HepG2 (cell line): Measurements from ENCODE around the gene HBA2. TPM values are rescaled to one million over a fixed set of nuclear protein-coding genes. Genes with fewer than 3 reads are reported as not detected.

Source experiments
- BRCA1 ChIP-seq: sonication (generic); formaldehyde crosslinking; IDR thresholded peaks from 2 replicates; pipeline ENCODE4 v1.4.0; 2020; ENCODE audit warnings: missing genetic modification reagents
- CAMTA2 ChIP-seq: sonication (generic); formaldehyde crosslinking; IDR thresholded peaks from 2 replicates; pipeline ENCODE4 v1.4.0; 2020; ENCODE audit warnings: mild to moderate bottlenecking, missing genetic modification reagents, borderline replicate concordance
- FOXA1 ChIP-seq, 2 experiments: fragments of 450-650 bp in 1 of 2; sonication (generic) in 1 of 2; formaldehyde crosslinking in 1 of 2; IDR thresholded peaks; 2 replicates each; pipeline versions ENCODE4 v1.4.0 to v1.6.1; 2016 to 2020; ENCODE audit warnings: missing genetic modification reagents in 1 of 2
- HMG20A ChIP-seq: IDR thresholded peaks from 2 replicates; pipeline ENCODE4 v1.6.1; 2016; ENCODE audit warnings: borderline replicate concordance
- MED13 ChIP-seq: sonication (generic); formaldehyde crosslinking; IDR thresholded peaks from 2 replicates; pipeline ENCODE4 v1.5.0; 2020; ENCODE audit warnings: missing genetic modification reagents
- MTF1 ChIP-seq: sonication (generic); formaldehyde crosslinking; IDR thresholded peaks from 2 replicates; pipeline ENCODE4 v1.5.0; 2020; ENCODE audit warnings: missing genetic modification reagents
- PCBP1 ChIP-seq: fragments of 200-400 bp; formaldehyde crosslinking; IDR thresholded peaks from 2 replicates; pipeline ENCODE4 v1.6.1; 2017; ENCODE audit warnings: mild to moderate bottlenecking, low read depth, low read length, borderline replicate concordance
- SALL2 ChIP-seq: sonication (generic); formaldehyde crosslinking; IDR thresholded peaks from 2 replicates; pipeline ENCODE4 v1.8.1; 2023; ENCODE audit warnings: mild to moderate bottlenecking, missing genetic modification reagents, inconsistent platforms
- SUZ12 ChIP-seq: fragments of 150-350 bp; IDR thresholded peaks from 2 replicates; pipeline ENCODE4 v1.6.1; 2014; ENCODE audit warnings: low read depth, low read length
- TMF1 ChIP-seq: sonication (generic); formaldehyde crosslinking; IDR thresholded peaks from 2 replicates; pipeline ENCODE4 v1.8.1; 2022; ENCODE audit warnings: low read depth, missing genetic modification reagents
- XRCC5 ChIP-seq: fragments of 200-400 bp; formaldehyde crosslinking; optimal IDR thresholded peaks from 2 replicates; pipeline ENCODE3; 2017; ENCODE audit warnings: mild to moderate bottlenecking, low read length
- ZFP36L2 ChIP-seq: sonication (generic); formaldehyde crosslinking; IDR thresholded peaks from 2 replicates; pipeline ENCODE4 v1.4.0; 2020; ENCODE audit warnings: missing genetic modification reagents
- ZNF121 ChIP-seq: sonication (generic); formaldehyde crosslinking; IDR thresholded peaks from 2 replicates; pipeline ENCODE4 v1.5.0; 2020; ENCODE audit warnings: mild to moderate bottlenecking, missing genetic modification reagents
- ZNF205 ChIP-seq: IDR thresholded peaks from 2 replicates; pipeline ENCODE4 v1.6.1; 2018; ENCODE audit warnings: missing biosample characterization, missing genetic modification reagents
- ZNF251 ChIP-seq: sonication (generic); formaldehyde crosslinking; IDR thresholded peaks from 2 replicates; pipeline ENCODE4 v1.9.0; 2021; ENCODE audit warnings: mild to moderate bottlenecking, missing genetic modification reagents
- ZNF34 ChIP-seq: sonication (generic); formaldehyde crosslinking; IDR thresholded peaks from 2 replicates; pipeline ENCODE4 v1.4.0; 2020; ENCODE audit warnings: mild to moderate bottlenecking, missing genetic modification reagents, borderline replicate concordance
- ZNF446 ChIP-seq: sonication (generic); formaldehyde crosslinking; IDR thresholded peaks from 2 replicates; pipeline ENCODE4 v1.5.0; 2020; ENCODE audit warnings: mild to moderate bottlenecking, missing genetic modification reagents
- ZNF660 ChIP-seq: sonication (generic); formaldehyde crosslinking; IDR thresholded peaks from 2 replicates; pipeline ENCODE4 v1.5.1; 2020; ENCODE audit warnings: mild to moderate bottlenecking, low read depth, missing genetic modification reagents, borderline replicate concordance
- ZNF737 ChIP-seq: sonication (generic); formaldehyde crosslinking; IDR thresholded peaks from 2 replicates; pipeline ENCODE4 v1.5.0; 2020; ENCODE audit warnings: missing genetic modification reagents, mild to moderate bottlenecking, borderline replicate concordance
- ZSCAN29 ChIP-seq: sonication (generic); formaldehyde crosslinking; conservative IDR thresholded peaks from 2 replicates; pipeline ENCODE4 v1.4.0; 2020; ENCODE audit warnings: mild to moderate bottlenecking, missing genetic modification reagents
- polyA plus RNA-seq, 8 experiments: library from polyadenylated mRNA; depleted of rRNA in 3 of 8; stranded (reverse) in 7 of 8; unstranded in 1 of 8; fragments of >200 nt; fragmentation: Illumina TruSeq in 4 of 8; extraction: Trizol in 4 of 8; gene quantifications; 2 replicates each; pipeline versions ENCODE4 v1.2.1 to v1.2.3, GENCODE V29; 2011 to 2016; ENCODE audit warnings: low read depth in 4 of 8, missing spikeins in 1 of 8, mixed read lengths in 1 of 8; ENCODE audit not compliant: insufficient read depth in 1 of 8
- total RNA-seq, 5 experiments: library from RNA; depleted of rRNA; stranded (reverse); fragments of >200 nt; fragmentation: Illumina TruSeq; extraction: Trizol; gene quantifications; 2 replicates each; pipeline ENCODE4 v1.2.3, GENCODE V29; 2016; ENCODE audit warnings: low read depth in 1 of 5
- TF ChIP-seq, protein P1 (sequence below): fragments of 450-650 bp; IDR thresholded peaks from 2 replicates; pipeline ENCODE4 v1.6.1; 2017
- TF ChIP-seq, protein P2 (sequence below): IDR thresholded peaks from 2 replicates; pipeline ENCODE4 v1.4.0; 2020; ENCODE audit warnings: mild to moderate bottlenecking, missing genetic modification reagents
- TF ChIP-seq, protein P3 (sequence below): sonication (generic); formaldehyde crosslinking; IDR thresholded peaks from 2 replicates; pipeline ENCODE4 v1.4.0; 2020; ENCODE audit warnings: low read depth, mild to moderate bottlenecking, missing genetic modification reagents
- TF ChIP-seq, protein P4 (sequence below): sonication (generic); formaldehyde crosslinking; IDR thresholded peaks from 2 replicates; pipeline ENCODE4 v1.5.0; 2020; ENCODE audit warnings: missing genetic modification reagents

The HBA2 gene
- total and polyA plus RNA-seq, 2 of the 13 experiments (the other 11 are each of a cell fraction or from before 2014, with no cell fraction given): not detected

DNA sequence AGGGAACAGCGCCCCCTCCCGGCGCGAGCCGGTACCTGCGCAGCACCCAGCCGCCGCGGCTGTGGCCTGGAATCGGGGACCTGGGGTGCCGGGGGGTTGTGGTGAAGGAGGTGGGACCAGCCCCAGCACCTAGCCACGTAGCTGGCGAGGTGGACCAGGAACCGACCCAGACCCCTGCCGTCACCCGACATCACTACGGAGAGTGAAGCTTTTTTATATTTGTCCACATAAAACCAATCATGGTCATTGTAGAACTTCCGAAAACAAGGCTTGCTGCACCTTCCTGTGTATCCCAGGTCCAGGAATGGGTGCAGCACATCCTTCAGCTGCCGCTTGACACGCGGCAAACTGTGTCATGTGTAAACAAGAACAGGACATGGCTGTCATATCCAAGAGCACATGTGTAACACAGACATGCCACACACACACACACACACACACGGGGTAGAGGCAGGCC is 8.9 kb downstream of the HBA2 start (continued):
- TF ChIP-seq, protein P1, sequence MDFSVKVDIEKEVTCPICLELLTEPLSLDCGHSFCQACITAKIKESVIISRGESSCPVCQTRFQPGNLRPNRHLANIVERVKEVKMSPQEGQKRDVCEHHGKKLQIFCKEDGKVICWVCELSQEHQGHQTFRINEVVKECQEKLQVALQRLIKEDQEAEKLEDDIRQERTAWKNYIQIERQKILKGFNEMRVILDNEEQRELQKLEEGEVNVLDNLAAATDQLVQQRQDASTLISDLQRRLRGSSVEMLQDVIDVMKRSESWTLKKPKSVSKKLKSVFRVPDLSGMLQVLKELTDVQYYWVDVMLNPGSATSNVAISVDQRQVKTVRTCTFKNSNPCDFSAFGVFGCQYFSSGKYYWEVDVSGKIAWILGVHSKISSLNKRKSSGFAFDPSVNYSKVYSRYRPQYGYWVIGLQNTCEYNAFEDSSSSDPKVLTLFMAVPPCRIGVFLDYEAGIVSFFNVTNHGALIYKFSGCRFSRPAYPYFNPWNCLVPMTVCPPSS: no peak
- TF ChIP-seq FOXA1 (IDR thresholded peaks at IDR 0.05) (no peak), FOXA1 (CRISPR knock-in tag; IDR thresholded peaks at IDR 0.05) (peak; percentile 21; the same call in 1 of the 2 replicates), ZNF121 (CRISPR knock-in tag) (no peak), ZNF737 (CRISPR knock-in tag) (no peak), ZNF660 (no peak), SALL2 (no peak; the same call in 1 of the 2 replicates), ZFP36L2 (CRISPR knock-in tag) (no peak), XRCC5 (peak; percentile 15), ZSCAN29 (CRISPR knock-in tag) (no peak), HMG20A (0 out of 2 replicates have a peak, but pooled peaks have one; percentile 7), BRCA1 (CRISPR knock-in tag) (no peak), ZNF34 (CRISPR knock-in tag) (no peak; the same call in 1 of the 2 replicates), CAMTA2 (no peak), SUZ12 (no peak), ZNF251 (CRISPR knock-in tag) (peak; percentile 5), MTF1 (no peak), ZNF205 (CRISPR knock-in tag) (no peak), PCBP1 (no peak), ZNF446 (no peak), MED13 (0 out of 2 replicates have a peak, but pooled peaks have one; percentile 0), TMF1 (CRISPR knock-in tag) (no peak)
- TF ChIP-seq, protein P2, sequence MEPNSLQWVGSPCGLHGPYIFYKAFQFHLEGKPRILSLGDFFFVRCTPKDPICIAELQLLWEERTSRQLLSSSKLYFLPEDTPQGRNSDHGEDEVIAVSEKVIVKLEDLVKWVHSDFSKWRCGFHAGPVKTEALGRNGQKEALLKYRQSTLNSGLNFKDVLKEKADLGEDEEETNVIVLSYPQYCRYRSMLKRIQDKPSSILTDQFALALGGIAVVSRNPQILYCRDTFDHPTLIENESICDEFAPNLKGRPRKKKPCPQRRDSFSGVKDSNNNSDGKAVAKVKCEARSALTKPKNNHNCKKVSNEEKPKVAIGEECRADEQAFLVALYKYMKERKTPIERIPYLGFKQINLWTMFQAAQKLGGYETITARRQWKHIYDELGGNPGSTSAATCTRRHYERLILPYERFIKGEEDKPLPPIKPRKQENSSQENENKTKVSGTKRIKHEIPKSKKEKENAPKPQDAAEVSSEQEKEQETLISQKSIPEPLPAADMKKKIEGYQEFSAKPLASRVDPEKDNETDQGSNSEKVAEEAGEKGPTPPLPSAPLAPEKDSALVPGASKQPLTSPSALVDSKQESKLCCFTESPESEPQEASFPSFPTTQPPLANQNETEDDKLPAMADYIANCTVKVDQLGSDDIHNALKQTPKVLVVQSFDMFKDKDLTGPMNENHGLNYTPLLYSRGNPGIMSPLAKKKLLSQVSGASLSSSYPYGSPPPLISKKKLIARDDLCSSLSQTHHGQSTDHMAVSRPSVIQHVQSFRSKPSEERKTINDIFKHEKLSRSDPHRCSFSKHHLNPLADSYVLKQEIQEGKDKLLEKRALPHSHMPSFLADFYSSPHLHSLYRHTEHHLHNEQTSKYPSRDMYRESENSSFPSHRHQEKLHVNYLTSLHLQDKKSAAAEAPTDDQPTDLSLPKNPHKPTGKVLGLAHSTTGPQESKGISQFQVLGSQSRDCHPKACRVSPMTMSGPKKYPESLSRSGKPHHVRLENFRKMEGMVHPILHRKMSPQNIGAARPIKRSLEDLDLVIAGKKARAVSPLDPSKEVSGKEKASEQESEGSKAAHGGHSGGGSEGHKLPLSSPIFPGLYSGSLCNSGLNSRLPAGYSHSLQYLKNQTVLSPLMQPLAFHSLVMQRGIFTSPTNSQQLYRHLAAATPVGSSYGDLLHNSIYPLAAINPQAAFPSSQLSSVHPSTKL (CRISPR knock-in tag): no peak
- TF ChIP-seq, protein P3, sequence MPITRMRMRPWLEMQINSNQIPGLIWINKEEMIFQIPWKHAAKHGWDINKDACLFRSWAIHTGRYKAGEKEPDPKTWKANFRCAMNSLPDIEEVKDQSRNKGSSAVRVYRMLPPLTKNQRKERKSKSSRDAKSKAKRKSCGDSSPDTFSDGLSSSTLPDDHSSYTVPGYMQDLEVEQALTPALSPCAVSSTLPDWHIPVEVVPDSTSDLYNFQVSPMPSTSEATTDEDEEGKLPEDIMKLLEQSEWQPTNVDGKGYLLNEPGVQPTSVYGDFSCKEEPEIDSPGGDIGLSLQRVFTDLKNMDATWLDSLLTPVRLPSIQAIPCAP: no peak
- TF ChIP-seq, protein P4, sequence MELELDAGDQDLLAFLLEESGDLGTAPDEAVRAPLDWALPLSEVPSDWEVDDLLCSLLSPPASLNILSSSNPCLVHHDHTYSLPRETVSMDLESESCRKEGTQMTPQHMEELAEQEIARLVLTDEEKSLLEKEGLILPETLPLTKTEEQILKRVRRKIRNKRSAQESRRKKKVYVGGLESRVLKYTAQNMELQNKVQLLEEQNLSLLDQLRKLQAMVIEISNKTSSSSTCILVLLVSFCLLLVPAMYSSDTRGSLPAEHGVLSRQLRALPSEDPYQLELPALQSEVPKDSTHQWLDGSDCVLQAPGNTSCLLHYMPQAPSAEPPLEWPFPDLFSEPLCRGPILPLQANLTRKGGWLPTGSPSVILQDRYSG (CRISPR knock-in tag): no peak
